A673 (cell line): ENCODE measurements around the gene VWA5B2.

Experiments
- EZH2 ChIP-seq: fragments of 200-600 bp; sonication (generic); IDR thresholded peaks from 2 replicates; pipeline ENCODE4 v1.6.1; 2017; ENCODE audit warnings: borderline replicate concordance, low read depth, mild to moderate bottlenecking, mixed read lengths, antibody characterized with exemption, low read length; ENCODE audit not compliant: poor library complexity, severe bottlenecking
- TF ChIP-seq, protein P1 (sequence below): fragments of 300-800, 200-600 bp; sonication (generic); conservative IDR thresholded peaks from 2 replicates; pipeline ENCODE4 v1.5.1; 2017; ENCODE audit warnings: low read depth, mild to moderate bottlenecking, antibody characterized with exemption, low read length, moderate library complexity, mixed read lengths

- TF ChIP-seq, protein P1, sequence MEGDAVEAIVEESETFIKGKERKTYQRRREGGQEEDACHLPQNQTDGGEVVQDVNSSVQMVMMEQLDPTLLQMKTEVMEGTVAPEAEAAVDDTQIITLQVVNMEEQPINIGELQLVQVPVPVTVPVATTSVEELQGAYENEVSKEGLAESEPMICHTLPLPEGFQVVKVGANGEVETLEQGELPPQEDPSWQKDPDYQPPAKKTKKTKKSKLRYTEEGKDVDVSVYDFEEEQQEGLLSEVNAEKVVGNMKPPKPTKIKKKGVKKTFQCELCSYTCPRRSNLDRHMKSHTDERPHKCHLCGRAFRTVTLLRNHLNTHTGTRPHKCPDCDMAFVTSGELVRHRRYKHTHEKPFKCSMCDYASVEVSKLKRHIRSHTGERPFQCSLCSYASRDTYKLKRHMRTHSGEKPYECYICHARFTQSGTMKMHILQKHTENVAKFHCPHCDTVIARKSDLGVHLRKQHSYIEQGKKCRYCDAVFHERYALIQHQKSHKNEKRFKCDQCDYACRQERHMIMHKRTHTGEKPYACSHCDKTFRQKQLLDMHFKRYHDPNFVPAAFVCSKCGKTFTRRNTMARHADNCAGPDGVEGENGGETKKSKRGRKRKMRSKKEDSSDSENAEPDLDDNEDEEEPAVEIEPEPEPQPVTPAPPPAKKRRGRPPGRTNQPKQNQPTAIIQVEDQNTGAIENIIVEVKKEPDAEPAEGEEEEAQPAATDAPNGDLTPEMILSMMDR: no peak
- TF ChIP-seq EZH2: no peak
These were observed 10.6 kb upstream of the VWA5B2 start for GRCh38 chr3:184218814-184219213.
